Non-pigmented ciliary epithelial cell (primary cell): ENCODE results near the gene CCR5.
"Not testable (repeated sequence)": the region's sequence is repeated elsewhere in the genome, so short reads cannot be mapped to it uniquely, and the experiment has no call there.

Experiments used
- DNase-seq: peaks from one replicate; pipeline ENCODE4 v3.0.0-alpha.2; 2010; ENCODE audit warnings: low read depth

The CCR5 gene

DNA sequence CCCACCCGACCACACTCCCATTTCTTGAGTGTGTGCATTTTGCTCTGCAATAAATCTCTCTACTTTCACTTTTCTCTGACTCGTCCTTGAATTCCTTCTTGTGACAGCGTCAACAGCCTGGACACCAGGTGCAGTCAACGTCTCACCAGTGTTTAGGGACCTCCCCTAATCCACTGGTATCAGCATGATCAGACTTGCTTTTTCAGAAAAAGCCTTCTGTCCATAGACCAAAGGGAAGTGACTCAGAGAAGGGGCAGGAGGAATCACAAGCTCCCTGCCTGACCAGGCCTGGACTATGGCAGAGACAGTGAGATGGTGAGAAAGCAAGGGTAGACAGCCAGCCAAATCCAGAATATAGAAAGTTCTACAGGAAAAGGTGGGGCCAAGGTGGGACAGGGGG, 15.5 kb downstream of the CCR5 start:
- peak; percentile 27 for DNase-seq

DNA sequence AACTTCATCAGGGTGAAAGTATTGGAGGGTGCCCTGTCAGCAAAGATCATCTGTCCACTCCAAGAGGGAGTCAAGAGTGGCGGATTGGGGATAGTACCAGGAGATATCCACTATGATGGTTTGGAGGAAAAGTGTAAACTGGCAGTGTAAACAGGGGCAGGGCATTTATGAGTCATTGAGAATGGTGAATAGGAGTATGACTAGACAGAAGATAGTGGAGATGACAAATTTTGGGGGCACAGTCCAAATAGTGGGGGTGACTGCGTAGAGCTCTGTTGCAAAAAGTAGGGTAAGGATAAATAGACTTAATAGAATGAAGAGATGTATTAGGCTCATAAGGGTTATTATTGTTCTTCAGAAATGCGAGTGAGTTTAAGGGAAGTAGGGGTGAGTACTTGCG, 18.1 kb downstream of the CCR5 start:
- not testable (repeated sequence) for DNase-seq

DNA sequence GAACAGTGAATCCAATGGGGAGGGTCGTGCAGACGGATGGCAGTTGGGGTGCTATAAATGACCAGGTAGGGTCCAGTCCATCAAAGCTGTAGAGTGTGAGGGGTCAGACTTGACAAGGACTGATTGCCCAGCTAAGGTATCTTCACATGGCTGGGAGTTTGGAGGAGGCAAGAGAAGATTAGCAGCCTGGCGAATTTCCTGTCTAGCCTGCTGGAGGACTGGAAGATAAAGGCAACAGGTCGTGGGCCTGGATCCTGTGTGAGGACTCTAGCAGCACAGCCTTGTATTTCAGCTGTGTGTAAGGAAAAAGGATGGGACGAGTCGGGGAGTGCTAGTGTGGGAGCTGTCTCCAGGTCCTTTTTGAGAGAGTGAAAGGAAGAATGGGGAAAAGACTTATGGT, 18.6 kb downstream of the CCR5 start:
- no peak for DNase-seq

DNA sequence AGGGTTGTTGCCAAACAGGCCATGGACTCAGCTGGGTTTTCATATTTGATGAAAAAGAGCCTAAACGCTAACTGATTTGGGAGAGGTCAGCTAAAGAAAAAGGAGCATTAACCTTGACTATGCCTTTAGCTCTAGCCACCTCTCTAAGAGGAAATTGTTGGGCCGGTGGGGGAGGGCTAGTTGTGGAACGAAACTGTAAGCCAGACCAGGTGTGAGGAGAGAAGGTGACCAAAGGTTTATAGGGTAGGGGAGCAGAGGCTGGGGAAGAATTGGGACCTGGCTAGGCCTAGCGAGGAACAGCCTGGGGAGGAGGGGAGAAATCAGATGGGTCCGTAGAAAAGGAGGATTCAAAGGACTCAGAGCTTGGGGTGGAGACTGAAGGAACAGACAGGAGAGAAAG, 20.8 kb downstream of the CCR5 start:
- not testable (repeated sequence) for DNase-seq

DNA sequence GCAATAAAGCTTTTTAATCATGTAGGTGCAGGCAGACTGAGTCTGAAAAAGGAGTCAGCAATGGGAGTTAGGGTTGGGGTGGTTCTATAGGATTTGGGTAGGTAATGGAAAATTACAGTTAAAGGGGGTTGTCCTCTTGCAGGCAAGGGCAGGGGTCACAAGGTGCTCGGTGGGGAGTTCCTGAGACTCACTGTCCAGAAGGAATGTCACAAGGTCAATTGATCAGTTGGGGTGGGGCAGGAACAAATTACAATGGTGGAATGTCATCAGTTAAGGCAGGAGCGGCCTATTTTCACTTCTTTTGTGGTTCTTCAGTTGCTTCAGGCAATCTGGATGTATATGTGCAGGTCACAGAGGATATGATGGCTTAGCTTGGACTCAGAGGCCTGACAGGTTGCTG, 22.3 kb downstream of the CCR5 start:
- DNase-seq = no peak

DNA sequence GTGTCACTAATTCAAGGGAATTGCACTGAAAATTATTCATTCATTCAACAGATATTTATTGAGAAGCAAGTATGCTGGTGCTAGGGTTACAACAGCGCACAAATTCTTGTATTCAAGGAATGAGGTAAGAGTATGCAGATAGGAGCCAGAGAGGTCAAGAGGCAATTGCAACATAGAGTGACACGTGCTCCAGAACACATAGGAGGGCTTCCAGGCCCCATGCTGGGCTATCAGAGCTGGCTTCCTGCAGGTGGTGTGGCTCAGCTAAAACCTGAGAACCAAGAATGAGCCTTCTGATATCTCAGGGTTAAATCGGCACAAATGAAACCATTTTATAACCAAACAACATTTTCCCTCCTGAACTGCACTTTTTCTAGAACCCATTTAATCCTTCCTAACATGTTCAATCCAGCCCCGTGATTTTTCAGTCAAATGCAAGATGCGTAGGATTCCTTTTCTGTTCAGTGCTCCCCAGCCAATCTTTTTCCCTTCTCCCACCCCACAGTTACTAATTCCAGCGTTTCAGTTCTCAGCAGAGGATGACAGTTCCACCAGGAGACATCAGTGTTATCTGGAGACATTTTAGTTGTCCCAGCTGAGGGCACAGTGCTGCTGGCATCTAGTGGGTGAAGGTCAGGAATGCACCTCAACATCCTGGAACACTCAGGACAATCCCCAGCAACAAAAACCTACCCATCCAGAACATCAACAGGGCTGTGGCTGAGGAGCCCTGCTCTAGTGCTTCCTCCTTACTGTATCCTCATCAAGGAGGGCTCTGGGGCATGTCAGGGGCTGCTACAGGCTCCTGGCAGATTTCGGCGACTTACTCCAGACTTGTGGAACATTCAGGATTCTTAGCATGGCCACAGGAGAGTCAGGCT, 23.0 kb downstream of the CCR5 start:
- DNase-seq = no peak

DNA sequence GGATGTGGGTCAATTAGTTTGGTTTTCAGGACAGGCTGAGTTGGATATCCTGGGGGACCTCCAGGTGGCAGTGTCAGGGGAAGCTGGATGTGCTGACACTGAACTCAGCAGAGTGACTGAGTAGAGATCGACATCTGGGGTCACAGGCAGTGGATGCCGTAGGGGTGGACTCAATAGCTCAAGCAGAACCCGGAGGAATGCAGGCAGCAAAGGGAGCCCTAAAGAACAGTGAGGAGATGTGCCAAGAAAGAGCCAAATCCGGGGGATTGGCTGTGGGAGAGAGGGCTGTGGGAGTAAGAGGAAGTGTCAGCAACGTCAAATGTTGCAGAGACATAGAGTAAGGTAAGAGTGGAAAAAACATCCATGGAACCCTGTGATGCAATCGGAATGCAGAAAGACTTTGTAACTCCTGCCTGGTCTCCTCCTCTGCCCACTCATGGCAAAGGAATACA, 24.5 kb downstream of the CCR5 start:
- no peak for DNase-seq

DNA sequence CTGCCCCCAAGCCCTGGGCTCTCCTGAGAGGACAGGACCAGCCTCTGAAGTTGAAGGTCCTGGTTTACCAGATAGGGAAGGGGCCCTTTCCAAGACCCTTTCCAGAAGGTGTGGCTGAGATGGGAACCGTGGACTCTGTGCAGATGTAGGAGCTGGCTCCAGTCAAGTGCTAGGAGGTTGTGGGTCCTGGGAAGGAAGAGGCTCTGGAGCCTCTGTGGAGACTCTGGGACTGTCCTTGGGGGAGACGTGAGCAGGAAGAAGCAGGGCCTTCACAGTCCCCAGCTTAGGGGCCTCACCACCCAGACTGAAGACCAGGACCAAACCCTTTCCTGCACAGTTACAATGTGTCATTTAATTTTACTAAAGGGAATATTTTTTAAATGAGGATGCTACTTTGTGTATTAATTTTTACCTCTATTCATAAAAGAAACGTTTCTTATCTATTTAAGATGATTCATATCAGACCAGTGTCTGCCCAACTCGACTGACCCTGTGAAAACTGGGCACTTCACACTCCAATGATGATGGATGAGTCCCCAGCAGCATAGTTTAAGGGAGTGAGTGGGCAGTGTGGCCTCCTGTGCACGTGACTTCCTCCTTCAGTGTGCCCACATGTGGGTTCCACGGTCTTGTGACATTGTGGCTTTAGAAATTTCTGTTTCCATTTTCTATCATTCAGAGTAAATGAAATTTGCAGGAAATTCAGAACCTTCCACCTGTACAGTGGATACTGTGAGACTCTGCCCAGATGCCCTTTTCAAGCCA, 25.2 kb downstream of the CCR5 start:
- DNase-seq = no peak

DNA sequence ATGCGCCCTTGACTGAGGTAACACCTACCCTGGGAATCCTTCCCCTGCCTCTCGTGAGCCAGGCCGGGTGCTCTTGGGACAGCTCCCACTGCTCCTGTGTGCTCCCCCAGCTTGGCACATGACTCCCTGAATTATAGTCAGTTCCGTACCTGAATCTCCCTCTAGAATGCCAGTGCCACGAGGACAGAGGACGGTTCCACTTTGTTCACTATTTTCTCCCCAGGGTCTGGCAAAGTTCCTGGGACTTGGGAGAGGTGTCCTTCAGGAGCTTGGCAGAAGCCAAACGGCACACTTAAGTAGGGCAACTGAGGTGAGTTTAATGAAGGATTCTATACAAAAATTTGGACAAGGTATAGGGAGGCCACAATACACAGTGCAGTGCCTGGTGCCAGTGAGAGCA, 26.4 kb downstream of the CCR5 start:
- no peak for DNase-seq

DNA sequence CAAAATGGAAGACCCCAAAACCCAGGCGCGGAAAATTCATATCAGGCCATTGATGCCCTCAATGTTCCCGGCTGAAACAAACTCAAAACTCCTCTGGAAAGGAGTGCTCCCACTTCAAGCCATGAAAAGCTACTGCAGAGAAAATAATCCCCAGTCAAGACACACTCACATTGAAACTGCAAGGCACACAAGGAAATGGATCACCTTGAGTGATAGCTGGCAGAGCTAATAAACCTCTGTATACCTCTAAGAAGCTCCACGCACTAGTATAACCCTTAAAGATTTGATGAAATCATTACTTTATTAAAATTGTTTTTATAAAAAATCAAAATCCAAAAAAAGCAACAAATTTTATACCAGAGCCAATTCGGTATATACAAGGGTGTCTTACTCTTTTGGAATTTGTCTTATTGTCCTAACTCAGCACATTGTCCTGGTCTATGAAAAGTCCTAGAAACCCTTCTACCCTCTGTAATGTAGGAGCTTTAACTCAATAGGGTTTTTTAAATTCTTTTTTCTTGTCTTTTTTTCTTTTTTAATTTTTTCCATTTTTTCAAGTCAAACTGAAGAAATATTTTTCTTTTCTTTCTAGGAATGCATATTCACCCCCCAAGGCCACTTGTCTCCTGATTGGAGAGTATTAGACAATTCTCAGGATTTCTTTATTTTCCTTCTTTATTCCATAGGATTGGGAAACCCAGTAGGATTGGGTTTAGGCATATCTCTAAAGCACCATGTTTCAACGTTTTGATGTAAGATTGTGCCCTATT, 27.6 kb downstream of the CCR5 start:
- DNase-seq = no peak

DNA sequence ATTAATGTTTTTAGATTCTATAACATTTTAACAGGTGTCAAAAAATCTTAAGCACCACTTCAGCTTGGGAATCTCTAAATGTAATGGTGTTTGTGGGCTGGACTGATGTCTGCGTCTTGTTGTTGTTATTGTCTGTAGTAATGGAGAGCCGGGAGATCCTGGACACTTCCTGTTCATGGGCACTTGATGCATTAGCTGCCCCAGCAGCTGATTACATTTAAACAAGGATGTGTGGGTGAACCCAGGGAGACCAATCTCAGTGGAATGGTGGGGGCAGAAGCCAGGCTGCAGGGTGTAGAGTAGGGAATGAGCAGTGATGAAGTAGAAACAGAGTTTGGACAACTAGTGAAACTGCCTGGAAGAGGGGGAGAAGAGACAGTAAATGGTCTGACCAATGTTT, 28.4 kb downstream of the CCR5 start:
- no peak for DNase-seq

DNA sequence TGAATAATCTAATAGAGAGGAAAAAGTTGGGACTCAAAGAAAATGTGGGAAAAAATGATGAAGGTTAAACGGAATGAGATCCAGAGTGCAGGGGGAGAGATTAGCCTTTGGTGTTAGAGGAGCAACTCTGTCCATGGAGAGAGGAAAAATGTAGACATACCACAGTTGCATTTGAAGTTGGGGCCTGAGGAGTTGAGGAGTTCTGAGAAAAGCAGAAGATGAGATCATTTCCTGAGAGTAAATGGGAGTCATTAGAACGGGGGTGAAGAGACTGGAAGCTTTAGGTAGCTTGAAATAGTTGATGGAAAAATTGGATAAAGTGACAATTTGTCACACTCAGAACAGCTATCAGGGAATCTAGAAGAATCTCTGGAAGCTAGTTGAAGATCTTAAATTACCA, 28.8 kb downstream of the CCR5 start:
- no peak for DNase-seq

DNA sequence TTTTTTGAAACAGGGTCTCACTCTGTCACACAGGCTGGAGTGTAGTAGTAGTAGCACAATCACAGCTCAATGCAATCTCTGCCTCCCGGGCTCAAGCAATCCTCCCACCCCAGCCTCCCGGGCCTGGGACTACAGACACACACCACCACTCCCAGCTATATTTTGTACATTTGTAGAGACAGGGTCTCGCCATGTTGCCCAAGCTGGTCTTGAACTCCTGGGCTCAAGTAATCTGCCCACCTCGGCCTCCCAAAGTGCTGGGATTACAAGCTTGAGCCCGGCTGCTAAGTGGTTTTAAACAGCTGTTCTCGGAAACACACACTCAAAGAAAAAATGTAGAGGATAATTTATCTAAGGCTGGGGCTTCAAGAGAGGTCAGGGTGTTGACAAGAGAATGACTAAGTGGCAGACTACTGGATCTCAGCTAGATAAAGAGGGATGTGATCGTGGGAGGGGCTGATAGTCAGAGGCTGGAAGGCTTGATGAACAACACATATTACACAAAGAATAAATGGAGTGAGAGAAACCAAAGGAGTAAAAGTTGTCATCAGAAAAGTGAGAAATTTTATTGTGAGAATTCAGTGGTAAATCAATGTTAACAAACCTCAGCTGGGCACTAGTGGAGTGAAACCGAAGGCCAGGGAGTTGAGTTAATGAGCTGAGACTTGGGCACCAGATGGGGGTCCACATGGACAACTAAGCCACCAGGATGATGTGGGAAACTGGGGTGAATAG, 29.4 kb downstream of the CCR5 start:
- peak; percentile 20 for DNase-seq

DNA sequence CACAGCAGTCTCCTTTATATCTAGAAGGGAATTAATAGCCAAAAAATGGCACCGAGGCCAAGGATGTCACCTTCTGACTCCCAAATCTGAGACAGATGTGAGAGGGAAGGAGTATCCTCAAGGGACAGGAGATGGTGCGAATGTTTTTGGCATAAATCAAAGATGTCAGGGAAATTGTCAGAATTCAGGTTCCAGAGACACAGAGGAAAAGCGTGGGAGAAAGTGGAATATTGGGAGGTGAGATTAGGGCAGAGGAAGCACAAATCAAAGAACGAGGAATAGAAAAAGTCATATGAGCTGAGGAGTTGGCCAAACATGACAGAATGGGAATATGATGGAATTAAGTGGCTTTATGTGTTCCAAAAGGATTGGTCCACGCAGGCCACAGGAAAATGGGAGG, 30.1 kb downstream of the CCR5 start:
- DNase-seq = no peak

DNA sequence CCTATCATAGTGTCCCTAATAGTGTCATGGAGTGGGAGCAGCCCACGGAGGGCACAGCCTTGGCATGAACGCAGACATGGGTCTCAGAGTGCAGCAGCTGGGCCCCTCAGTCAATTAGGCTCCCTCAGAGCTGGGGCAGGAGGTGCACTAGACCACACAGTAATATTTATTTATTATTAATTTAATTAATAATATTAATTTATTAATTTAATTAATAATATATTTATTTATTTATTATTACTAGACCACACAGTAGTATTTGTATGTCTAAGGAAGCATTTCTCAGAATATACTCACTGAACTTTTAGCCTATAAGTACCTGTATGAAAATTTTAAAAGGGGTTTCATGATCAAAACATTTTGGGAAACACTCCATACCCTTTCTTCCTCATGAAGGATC, 30.8 kb downstream of the CCR5 start:
- no peak for DNase-seq

DNA sequence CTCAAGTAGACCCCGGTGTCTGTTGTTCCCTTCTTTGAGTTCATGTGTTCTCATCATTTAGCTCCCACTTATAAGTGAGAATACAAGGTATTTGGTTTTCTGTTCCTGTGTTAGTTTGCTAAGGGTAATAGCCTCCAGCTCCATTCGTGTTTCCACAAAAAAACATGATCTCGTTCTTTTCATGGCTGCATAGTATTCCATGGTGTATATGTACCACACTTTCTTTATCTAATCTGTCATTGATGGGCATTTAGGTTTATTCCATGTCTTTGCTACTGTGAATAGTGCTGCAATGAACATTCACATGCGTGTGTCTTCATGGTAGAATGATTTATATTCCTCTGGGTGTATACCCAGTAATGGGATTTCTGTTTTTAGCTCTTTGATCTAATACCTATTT, 32.2 kb downstream of the CCR5 start:
- DNase-seq = not testable (repeated sequence)

DNA sequence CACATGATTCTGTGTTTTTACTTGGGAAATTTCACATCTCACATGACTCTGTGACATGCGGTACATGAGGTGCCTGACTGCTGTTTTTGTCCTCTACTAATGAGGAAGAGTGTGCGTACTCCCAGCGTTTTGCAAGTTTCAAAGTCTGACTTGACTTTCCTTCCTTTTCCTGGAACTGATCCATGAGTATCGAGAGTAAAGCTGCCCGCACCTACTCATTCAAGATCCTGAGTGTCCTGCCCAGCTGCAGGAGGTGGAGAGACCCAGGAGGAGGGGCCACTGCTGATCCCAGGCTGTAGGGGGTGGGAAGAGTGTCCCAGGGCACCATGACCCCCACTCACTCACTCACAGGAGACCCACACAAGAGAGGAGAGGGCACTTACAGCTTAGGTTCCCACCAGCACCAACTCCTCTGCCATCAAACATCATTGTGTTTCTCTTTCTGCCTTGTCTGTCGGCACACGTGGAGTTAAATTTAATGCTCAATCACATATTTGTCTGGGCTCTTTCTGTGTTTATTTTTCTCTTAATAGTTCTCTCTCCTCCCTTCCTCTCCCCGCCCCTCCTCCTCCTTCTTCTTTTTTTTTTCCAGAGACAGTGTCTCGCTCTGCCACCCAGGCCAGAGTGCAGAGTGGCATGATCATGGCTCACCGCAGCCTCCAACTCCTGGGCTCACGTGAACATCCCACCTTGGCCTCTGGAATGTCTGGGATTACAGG, 34.7 kb downstream of the CCR5 start:
- no peak for DNase-seq

DNA sequence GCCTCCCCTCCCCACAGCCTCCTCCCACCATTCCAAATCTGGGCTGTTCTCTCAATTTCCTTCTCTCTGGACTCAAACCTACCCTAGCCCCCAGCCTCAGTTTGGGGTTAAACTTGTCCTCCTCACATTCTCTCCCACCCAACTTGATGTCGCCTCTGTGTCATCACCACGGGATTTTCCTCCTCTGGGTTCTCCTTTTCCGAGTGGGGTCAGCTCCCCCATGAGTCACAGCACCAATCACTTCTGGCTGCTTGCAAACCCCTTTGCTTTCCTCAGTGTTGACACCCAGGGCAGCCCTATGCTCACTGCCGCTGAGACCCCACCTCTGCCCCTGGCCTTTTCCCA, 35.7 kb downstream of the CCR5 start:
- DNase-seq = no peak

DNA sequence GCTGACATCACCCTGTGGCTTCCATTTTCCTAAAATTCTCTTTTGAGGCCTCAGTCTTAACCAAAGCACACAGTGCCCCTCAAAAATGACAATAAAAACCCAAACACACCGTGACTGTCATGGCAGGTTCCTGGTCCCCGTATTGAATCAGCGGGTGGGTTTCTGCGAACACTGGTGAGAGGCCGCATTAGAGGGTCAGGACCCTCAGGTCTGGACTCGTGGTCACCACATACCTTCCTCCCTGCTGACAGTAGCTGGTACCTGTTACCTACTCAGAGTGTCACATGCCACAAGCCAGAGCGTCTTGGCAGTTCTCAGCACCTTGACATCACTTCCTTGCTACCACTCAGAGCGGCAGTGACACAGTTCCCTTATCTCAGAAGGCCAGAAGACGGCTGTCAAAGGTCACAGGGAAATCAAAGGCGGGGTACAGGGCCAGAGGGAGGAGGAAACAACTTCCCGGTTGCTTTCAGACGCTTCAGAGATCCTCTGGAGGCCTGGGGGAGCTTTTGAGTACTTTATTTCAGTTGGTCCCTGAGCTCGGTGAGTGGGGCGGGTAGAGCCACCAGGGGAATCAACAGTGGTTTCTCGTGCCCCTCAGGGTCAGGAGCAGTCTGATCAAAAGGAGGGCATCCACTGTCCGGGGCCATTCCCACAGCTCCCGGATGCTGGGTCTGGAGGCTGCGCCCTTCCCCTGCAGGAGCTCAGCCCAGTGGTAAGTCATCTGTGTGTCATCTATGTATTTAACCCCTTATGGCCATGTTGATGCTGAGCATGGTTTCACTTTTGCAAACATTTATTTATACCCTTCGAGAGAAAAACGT, 36.3 kb downstream of the CCR5 start, which contains the start of the genes CCR5AS and CCRL2:
Gene CCR5AS (minus strand): TSS at position 279 of the 824 bp plus-strand sequence.
Gene CCRL2 (plus strand): TSS at position 472 of the 824 bp plus-strand sequence. CDS start 821 bp downstream, outside the sequence.
- no peak for DNase-seq

DNA sequence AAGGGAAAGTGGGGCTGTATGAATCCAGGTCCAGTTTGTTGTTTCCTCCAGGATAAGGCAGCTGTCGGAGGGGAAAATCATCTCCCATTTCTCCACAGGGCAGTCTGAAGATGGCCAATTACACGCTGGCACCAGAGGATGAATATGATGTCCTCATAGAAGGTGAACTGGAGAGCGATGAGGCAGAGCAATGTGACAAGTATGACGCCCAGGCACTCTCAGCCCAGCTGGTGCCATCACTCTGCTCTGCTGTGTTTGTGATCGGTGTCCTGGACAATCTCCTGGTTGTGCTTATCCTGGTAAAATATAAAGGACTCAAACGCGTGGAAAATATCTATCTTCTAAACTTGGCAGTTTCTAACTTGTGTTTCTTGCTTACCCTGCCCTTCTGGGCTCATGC, 37.2 kb downstream of the CCR5 start:
- no peak for DNase-seq
